GM19035 (cell line): Measurements from ENCODE around the gene NRL.
"Not testable (repeated sequence)": the region's sequence is repeated elsewhere in the genome, so short reads cannot be mapped to it uniquely, and the experiment has no call there.

Source experiments
- ATAC-seq: cut with Tn5 transposase; IDR thresholded peaks from one replicate; pipeline ENCODE4 v1.9.1; 2021; ENCODE audit not compliant: unreplicated experiment

NRL gene

DNA sequence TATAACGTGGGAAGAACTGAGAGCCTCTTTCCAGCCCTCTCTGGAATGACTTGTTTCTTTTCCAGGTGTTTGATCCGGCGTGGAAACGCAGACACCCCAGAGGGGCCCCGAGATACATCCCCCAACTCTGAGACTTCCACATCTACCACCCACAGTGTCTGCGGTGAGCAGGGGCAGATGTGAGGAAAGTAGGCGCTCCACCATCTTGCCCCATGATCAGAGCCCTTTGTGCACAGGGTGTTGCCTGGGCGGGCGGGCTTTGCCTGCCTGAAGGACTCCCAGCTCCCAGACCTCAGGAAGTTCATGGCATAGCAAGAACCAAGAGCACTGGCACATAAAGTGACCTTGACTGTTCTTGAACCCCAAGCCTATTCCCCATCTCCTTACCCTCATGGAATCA, 60.1 kb downstream of the NRL start:
- ATAC-seq = no peak

- ATAC-seq = no peak
Measured at GRCh38 chr14:24054324-24054641, 60.5 kb downstream of the NRL start.

DNA sequence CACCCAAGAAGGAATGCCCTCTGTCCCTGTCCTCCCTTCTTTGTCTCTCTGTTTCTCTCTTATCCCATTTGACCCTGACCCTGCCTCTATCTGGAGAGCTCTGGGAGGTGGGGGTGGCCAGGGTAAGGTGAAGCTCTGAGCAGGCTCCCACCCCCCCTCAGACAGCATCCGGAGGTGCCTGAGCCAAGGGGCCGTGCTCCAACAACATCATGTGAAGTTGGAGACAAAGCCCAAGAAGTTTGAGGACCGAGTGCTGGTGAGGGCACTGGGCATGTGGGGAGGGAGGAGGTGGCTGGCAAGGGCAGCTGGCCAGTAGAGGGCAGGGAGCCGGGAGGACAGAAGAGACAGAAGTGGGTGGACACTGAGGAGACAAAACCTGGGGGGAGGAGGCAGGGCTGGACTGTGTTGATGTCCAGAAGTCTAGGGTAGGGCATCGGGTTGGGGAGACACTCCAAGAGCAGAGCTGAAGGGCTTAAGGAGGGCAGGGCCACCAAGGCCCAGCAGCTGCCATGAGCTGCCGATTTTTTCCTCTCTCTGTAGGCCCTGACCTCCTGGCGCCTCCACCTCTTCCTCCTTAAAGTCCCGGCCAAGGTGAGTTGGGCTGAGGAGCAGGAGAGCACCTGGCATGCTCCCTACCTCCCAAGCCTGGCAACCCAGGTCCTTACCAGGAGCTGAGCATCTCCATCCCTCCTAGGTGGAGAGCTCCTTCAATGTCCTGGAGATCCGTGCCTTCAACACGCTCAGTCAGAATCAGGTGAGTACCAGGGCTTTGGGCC, 61.0 kb downstream of the NRL start:
- no peak for ATAC-seq

DNA sequence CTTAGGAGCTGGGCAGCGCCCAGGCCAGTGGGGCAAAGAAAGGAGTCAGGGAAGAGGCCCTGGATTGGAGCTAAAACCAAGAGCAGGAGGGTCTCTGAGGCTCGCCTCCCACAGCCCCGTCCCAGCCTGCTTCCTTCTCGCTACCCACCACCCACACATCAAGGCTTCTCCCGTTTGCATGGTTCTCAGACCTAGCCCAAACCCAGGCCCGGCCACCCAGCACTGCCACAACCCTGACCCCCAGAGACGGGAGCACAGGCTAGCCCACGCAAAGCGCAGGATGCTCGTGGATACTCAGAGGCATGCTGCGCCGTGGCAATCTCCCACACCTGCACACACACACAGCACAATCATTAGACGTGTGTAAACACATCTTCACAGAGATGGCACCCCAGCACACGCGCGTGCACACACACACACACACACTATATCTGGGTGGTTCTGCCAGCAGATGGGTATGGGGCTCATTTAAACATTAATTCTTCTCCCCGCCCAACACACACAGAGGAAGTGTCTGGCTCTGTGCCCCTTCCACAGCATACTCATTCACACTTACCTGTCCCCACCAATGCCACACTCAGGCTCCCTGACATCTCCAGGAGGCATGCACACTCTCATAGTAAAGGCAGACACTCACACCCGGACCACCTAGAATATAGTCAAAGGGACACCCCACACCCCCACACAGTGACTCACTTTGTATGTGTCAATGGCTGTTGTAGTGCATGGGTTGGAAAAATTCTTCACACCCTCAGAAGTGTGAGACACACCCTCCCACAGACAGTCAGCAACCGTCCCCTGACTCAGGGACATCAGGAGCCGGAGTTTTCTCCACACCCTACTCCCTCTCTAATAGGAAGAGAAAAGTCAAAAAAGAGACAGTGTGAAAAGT, 61.8 kb downstream of the NRL start:
- ATAC-seq = no peak

GRCh38 chr14:24051789-24052655, 62.7 kb downstream of the NRL start, which contains the start of gene CARMIL3:
Gene CARMIL3 (plus strand): TSS chr14:24052009. CDS start chr14:24052154, 145 bp downstream.
- peak; percentile 77 for ATAC-seq

GRCh38 chr14:24051176-24051788, 63.5 kb downstream of the NRL start:
- ATAC-seq = peak; percentile 12

- ATAC-seq = not testable (repeated sequence)
Measured at GRCh38 chr14:24050753-24051152, 64.0 kb downstream of the NRL start.

DNA sequence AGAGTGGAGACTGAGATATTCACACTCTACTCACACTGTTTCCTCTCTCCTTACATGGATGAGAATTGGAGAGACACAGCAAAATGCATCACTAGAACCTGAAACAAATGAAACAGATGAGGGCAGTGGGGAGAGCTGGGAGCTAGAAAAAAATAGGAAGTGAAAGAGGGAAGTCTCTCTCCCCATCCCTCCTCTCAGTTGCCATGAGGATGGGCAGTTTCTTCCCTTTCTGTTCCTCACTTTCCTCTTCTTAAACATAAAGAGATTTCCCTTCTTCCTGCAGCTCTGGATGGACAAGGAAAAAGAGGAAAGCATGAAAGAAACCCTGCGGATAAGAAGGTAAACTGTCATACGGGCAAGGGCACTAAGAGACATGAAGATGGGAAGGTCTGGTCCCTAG, 65.7 kb downstream of the NRL start:
- not testable (repeated sequence) for ATAC-seq

DNA sequence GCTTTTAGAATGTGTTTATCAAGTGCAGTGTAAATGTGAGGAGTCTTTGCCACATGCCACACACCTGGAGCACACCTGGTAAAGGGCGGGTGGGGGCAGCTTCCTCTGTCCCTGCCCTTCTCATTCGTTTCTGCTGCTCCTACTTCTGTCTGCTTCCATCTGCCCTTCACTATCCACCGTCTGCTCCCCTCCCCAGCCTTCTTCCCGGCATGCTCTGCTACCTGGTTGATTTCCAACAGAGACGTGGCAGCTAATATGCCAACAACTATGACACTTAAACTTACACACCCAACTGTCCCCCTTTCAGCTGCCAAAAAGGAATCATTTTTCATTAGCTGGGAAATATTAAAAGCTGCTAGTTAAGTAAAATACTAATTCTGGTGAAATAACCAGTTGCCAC, 72.0 kb downstream of the NRL start:
- no peak for ATAC-seq

DNA sequence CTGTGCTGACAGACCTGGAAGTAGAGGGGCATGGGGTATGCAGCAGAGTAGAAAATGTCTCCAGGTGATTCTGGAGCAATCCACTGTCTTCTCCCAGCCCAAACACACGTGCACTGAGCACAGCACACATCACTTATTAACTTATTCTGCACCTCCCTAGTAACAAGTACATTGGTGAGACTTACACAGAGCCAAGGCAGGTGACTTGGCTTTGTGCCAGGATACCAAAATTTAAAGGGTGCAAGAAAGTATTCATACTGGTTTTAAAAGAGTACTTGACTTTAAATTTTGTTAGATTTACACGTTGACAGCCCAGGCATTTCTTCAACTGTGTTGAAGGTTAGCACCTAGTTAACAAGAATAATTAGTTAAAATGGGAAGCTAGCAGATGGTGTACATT, 74.1 kb downstream of the NRL start:
- no peak for ATAC-seq

DNA sequence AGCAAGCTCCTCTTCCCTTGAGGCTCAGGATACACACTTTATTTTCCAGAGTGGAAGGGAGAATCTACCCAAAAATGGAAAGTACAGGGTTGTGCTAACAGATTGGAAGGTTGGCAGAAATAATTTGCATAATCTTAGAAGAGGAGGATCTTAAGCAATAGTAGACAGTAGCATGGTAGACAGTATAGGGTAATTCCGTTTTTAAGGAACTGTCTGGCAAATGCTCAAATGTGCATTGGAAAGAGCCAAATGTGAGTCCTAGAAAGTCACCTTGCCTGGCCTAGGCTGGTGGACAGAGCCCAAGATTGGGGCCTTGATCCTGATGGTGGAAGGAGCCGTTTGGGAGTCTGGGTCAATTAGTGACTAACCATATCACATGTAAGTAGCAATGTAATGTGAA, 76.1 kb downstream of the NRL start:
- no peak for ATAC-seq

DNA sequence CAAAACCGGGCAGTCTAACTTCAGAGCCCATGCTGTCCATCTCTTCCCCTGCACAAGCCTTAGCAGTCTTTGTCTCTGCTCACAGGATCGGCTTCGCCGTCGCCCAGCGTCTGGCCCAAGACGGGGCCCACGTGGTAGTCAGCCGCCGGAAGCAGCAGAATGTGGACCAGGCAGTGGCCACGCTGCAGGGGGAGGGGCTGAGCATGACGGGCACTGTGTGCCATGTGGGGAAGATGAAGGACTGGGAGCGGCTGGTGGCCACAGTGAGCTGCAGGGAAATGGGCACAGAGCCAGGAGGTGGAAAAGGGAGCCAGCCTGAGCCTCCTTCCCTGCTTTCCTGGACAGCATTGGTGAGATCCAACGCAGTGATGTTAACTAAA, 77.1 kb downstream of the NRL start:
- no peak for ATAC-seq

DNA sequence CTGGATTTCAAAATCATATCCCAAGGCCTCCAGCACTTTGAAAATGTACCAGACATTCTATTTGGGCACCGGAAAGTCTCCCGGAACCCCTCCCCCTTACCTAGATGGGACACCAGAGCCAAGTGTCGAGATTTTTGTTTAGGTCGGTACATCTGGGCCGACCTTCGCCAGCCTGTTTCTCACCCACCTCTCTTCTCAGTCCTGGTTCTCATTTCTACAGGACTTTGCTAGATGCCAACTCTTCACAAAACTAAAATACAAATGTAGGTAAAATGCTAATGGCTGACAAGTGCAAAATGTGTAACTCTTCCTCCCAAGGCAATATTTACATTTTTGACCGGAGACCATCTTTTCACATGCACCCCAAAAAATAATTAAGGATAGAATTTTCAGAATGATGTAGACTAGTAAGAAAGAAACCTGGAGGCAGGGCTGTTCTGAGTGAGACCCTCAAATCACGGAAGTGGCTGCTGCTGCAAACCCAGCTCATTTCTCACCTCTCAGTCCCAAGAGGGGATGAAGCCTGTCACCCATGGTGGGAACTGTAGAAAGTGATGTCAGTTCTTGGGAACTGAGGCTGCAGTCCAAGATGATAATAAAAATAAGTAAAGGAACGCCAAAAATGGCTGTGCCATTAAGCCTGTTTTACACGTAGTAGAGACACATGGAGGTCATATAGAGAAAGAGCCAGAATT, 77.6 kb downstream of the NRL start:
- not testable (repeated sequence) for ATAC-seq

GRCh38 chr14:24036169-24036962, 78.4 kb downstream of the NRL start:
- peak; percentile 70 for ATAC-seq

DNA sequence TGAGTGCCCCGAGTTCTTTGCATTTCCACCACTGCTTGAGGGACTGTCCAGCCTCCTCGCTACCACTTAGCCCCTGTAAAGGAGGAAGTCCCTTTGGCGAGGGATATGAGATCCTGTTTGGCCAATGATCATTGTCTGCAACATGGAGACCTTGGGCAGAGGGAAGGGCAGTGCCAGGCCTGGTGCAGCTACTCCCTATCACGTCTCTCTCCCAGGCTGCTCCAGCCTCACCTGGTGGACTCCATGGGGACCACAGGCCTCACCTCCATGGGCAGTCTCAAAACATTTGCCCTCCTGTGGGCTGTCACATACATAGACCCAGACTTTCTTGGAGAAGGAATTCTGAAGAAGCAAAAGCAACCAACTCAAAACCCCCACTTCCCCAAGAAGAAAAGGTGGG, 79.0 kb downstream of the NRL start:
- not testable (repeated sequence) for ATAC-seq

- no peak for ATAC-seq
Measured at GRCh38 chr14:24032727-24033418, 81.9 kb downstream of the NRL start.

DNA sequence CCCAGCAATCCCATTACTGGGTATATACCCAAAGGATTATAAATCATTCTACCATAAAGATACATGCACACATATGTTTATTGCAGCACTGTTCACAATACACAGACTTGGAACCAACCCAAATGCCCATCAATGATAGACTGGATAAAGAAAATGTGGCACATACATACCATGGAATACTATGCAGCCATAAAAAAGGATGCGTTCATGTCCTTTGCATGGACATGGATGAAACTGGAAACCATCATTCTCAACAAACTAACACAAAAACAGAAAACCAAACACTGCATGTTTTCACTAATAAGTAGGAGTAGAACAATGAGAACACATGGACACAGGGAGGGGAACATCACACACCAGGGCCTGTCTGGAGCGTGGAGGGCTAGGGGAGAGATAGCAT, 83.4 kb downstream of the NRL start:
- ATAC-seq = not testable (repeated sequence)

DNA sequence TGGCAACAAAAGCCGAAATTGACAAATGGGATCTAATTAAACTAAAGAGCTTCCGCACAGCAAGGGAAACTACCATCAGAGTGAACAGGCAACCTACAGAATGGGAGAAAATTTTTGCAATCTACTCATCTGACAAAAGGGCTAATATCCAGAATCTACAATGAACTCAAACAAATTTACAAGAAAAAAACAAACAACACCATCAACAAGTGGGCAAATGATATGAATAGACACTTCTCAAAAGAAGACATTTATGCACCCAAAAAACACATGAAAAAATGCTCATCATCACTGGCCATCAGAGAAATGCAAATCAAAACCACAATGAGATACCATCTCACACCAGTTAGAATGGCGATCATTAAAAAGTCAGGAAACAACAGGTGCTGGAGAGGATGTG, 85.1 kb downstream of the NRL start:
- not testable (repeated sequence) for ATAC-seq
